ENCODE data around the gene TBRG4.

TBRG4 gene

DNA sequence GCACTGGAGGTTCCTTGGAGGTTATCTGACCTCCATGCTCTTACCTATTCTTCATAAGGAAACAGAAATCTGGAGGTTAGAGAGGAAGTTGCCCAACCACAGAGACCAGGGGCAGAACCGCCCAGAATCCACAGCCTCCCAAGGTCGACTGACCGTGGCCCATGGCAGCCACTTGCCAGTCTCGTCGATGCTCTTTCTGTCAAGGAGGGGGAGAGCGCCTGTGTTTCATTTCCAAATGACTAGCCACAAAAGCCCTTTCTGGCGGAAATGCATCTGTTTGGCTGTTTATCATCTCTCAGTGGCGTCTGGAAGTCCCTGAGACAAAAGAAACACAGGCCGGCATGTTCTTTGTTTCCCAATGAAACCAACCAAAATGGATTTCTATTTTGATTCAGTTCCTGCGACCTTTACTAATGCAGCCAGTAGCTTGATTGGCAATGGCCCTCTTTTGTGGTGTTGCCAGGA is 49.0 kb upstream of the TBRG4 start (continued):
- no peak for TF ChIP-seq ZFP3 (CRISPR knock-in tag; IDR thresholded peaks at IDR 0.05)
- no peak for TF ChIP-seq SNAI2 (CRISPR knock-in tag; IDR thresholded peaks at IDR 0.05)
- TF ChIP-seq OSR1 (CRISPR knock-in tag; IDR thresholded peaks at IDR 0.05) = no peak
- no peak for TF ChIP-seq BACH2 (CRISPR knock-in tag; IDR thresholded peaks at IDR 0.05; ENCODE audit: borderline replicate concordance)
- TF ChIP-seq, protein P1, sequence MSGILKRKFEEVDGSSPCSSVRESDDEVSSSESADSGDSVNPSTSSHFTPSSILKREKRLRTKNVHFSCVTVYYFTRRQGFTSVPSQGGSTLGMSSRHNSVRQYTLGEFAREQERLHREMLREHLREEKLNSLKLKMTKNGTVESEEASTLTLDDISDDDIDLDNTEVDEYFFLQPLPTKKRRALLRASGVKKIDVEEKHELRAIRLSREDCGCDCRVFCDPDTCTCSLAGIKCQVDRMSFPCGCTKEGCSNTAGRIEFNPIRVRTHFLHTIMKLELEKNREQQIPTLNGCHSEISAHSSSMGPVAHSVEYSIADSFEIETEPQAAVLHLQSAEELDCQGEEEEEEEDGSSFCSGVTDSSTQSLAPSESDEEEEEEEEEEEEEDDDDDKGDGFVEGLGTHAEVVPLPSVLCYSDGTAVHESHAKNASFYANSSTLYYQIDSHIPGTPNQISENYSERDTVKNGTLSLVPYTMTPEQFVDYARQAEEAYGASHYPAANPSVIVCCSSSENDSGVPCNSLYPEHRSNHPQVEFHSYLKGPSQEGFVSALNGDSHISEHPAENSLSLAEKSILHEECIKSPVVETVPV (CRISPR knock-in tag; IDR thresholded peaks at IDR 0.05) = no peak
- TF ChIP-seq, protein P2, sequence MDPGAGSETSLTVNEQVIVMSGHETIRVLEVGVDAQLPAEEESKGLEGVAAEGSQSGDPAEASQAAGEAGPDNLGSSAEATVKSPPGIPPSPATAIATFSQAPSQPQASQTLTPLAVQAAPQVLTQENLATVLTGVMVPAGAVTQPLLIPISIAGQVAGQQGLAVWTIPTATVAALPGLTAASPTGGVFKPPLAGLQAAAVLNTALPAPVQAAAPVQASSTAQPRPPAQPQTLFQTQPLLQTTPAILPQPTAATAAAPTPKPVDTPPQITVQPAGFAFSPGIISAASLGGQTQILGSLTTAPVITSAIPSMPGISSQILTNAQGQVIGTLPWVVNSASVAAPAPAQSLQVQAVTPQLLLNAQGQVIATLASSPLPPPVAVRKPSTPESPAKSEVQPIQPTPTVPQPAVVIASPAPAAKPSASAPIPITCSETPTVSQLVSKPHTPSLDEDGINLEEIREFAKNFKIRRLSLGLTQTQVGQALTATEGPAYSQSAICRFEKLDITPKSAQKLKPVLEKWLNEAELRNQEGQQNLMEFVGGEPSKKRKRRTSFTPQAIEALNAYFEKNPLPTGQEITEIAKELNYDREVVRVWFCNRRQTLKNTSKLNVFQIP (CRISPR knock-in tag; IDR thresholded peaks at IDR 0.05; ENCODE audit: borderline replicate concordance, low read depth) = no peak
- TF ChIP-seq ZNF8 (CRISPR knock-in tag; IDR thresholded peaks at IDR 0.05) = no peak

DNA sequence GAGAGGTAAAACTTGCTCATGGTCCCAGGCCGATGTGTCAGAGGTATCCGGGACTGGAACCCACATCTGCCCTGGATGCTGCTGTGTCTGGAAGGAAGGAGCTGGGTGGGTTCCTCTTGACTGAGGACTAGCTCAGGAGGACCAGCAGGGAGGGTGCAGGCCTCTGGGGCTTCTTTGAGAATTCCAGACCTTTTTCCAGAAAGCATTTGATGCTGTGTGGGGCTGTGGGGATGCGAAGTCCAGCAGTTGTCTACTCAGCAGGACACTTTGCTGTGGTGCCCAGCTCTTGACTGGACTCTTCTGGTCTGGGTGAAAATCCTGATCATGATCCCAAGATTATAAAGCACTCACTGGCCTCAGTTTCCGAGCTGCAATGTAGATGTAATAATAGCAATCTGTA is 47.8 kb upstream of the TBRG4 start:
- no peak for TF ChIP-seq TOX (CRISPR knock-in tag; IDR thresholded peaks at IDR 0.05; ENCODE audit: borderline replicate concordance)
- no peak for TF ChIP-seq ZFP3 (CRISPR knock-in tag; IDR thresholded peaks at IDR 0.05)
- no peak for TF ChIP-seq ISL1 (CRISPR knock-in tag; IDR thresholded peaks at IDR 0.05)
- no peak for TF ChIP-seq ZC3H10 (CRISPR knock-in tag; IDR thresholded peaks at IDR 0.05)
- TF ChIP-seq OSR1 (CRISPR knock-in tag; IDR thresholded peaks at IDR 0.05) = no peak
- TF ChIP-seq PPARA (CRISPR knock-in tag; IDR thresholded peaks at IDR 0.05; ENCODE audit: borderline replicate concordance) = no peak
- no peak for ATAC-seq

DNA sequence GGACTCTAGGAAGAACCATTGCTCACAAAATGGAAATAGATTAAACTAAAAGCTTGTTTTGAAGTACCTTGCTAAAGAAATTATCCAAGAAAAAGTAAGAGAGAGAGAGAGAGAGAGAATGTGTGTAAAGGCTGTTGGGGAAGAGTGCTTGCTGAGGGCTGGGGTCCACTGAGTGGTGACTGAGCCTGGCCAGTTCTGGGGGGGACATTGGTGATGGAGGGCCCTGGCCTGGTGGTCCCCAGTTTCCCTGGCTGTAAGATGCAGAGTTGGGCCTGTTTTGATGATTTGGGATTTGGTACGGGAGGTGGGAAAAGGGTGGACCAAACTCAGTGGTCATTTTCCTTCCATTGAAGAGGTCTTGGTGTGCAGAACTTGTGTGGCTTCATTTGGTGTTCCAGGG is 47.0 kb upstream of the TBRG4 start:
- TF ChIP-seq TOX (CRISPR knock-in tag; IDR thresholded peaks at IDR 0.05; ENCODE audit: borderline replicate concordance) (no peak), PPARA (CRISPR knock-in tag; IDR thresholded peaks at IDR 0.05; ENCODE audit: borderline replicate concordance) (no peak), RARB (CRISPR knock-in tag; IDR thresholded peaks at IDR 0.05) (no peak), ZFP3 (CRISPR knock-in tag; IDR thresholded peaks at IDR 0.05) (no peak), ESRRG (CRISPR knock-in tag; IDR thresholded peaks at IDR 0.05) (no peak), OSR1 (CRISPR knock-in tag; IDR thresholded peaks at IDR 0.05) (no peak), TCF4 (CRISPR knock-in tag; IDR thresholded peaks at IDR 0.05; ENCODE audit: borderline replicate concordance) (no peak), ZFP30 (CRISPR knock-in tag; IDR thresholded peaks at IDR 0.05) (no peak), ISL1 (CRISPR knock-in tag; IDR thresholded peaks at IDR 0.05) (no peak), ZNF70 (CRISPR knock-in tag; IDR thresholded peaks at IDR 0.05) (no peak)
- TF ChIP-seq, protein P3, sequence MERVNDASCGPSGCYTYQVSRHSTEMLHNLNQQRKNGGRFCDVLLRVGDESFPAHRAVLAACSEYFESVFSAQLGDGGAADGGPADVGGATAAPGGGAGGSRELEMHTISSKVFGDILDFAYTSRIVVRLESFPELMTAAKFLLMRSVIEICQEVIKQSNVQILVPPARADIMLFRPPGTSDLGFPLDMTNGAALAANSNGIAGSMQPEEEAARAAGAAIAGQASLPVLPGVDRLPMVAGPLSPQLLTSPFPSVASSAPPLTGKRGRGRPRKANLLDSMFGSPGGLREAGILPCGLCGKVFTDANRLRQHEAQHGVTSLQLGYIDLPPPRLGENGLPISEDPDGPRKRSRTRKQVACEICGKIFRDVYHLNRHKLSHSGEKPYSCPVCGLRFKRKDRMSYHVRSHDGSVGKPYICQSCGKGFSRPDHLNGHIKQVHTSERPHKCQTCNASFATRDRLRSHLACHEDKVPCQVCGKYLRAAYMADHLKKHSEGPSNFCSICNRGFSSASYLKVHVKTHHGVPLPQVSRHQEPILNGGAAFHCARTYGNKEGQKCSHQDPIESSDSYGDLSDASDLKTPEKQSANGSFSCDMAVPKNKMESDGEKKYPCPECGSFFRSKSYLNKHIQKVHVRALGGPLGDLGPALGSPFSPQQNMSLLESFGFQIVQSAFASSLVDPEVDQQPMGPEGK (CRISPR knock-in tag; IDR thresholded peaks at IDR 0.05; ENCODE audit: borderline replicate concordance) = no peak
- TF ChIP-seq, protein P1 (CRISPR knock-in tag; IDR thresholded peaks at IDR 0.05) = no peak
- TF ChIP-seq, protein P4, sequence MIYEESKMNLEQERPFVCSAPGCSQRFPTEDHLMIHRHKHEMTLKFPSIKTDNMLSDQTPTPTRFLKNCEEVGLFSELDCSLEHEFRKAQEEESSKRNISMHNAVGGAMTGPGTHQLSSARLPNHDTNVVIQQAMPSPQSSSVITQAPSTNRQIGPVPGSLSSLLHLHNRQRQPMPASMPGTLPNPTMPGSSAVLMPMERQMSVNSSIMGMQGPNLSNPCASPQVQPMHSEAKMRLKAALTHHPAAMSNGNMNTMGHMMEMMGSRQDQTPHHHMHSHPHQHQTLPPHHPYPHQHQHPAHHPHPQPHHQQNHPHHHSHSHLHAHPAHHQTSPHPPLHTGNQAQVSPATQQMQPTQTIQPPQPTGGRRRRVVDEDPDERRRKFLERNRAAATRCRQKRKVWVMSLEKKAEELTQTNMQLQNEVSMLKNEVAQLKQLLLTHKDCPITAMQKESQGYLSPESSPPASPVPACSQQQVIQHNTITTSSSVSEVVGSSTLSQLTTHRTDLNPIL (CRISPR knock-in tag; IDR thresholded peaks at IDR 0.05; ENCODE audit: low read depth) = no peak
- no peak for ATAC-seq

DNA sequence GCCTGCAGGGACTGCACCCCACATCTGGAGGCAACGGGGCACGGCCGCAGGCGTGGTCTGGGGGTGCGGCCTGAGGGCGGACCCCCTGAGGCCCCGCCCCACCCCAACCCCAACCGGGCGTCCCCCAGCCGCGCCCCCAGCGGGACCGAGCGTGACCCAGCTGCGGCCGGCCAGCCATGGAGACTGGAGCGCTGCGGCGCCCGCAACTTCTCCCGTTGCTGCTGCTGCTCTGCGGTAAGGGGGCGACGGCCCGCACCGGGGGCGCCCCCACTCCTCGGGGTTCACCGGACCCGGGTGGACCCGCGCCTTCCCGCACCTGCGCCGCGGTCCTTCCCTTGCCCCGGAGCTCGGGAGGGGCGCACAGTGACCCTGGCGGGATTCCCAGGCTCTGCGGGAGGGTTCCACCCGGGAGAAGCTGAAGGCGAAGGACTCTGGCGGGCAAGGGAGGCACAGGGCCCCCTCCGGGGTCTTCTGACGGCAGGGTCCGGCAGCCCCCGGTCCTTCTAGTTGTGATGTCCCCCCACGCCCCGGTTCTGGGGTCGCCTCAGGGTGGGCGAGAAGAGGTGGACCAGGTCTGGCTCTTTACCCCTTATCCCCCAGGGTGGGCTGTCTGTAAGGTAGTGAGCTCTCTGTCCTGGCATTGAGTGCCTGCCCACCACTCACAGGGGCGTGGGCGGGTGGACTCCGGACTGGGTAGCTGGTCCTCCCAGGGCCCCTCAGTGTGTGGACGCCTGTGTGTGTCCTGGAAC is 46.3 kb upstream of the TBRG4 start, which contains the start of gene RAMP3:
RAMP3 (plus strand) TSS at position 139 of the 749 bp plus-strand sequence; CDS start at position 177, 38 bp downstream.
- TF ChIP-seq RARB (CRISPR knock-in tag; IDR thresholded peaks at IDR 0.05) (no peak), CSDC2 (CRISPR knock-in tag; IDR thresholded peaks at IDR 0.05) (no peak), BACH2 (CRISPR knock-in tag; IDR thresholded peaks at IDR 0.05; ENCODE audit: borderline replicate concordance) (no peak), ZFP30 (CRISPR knock-in tag; IDR thresholded peaks at IDR 0.05) (no peak), TOX (CRISPR knock-in tag; IDR thresholded peaks at IDR 0.05; ENCODE audit: borderline replicate concordance) (no peak)
- TF ChIP-seq, protein P5, sequence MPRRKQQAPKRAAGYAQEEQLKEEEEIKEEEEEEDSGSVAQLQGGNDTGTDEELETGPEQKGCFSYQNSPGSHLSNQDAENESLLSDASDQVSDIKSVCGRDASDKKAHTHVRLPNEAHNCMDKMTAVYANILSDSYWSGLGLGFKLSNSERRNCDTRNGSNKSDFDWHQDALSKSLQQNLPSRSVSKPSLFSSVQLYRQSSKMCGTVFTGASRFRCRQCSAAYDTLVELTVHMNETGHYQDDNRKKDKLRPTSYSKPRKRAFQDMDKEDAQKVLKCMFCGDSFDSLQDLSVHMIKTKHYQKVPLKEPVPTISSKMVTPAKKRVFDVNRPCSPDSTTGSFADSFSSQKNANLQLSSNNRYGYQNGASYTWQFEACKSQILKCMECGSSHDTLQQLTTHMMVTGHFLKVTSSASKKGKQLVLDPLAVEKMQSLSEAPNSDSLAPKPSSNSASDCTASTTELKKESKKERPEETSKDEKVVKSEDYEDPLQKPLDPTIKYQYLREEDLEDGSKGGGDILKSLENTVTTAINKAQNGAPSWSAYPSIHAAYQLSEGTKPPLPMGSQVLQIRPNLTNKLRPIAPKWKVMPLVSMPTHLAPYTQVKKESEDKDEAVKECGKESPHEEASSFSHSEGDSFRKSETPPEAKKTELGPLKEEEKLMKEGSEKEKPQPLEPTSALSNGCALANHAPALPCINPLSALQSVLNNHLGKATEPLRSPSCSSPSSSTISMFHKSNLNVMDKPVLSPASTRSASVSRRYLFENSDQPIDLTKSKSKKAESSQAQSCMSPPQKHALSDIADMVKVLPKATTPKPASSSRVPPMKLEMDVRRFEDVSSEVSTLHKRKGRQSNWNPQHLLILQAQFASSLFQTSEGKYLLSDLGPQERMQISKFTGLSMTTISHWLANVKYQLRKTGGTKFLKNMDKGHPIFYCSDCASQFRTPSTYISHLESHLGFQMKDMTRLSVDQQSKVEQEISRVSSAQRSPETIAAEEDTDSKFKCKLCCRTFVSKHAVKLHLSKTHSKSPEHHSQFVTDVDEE (CRISPR knock-in tag; IDR thresholded peaks at IDR 0.05) = no peak
- ATAC-seq = no peak
